ENCODE data around the gene GULP1.

GULP1 gene

GRCh38 chr2:188381614-188382013, 89.9 kb downstream of the GULP1 start:
- no peak for DNase-seq

- DNase-seq, result no peak
Observed at GRCh38 chr2:188382107-188382506, 90.4 kb downstream of the GULP1 start.

GRCh38 chr2:188383158-188383557, 91.5 kb downstream of the GULP1 start:
- no peak for DNase-seq

- no peak for DNase-seq
Observed at GRCh38 chr2:188385857-188386256, 94.2 kb downstream of the GULP1 start.

GRCh38 chr2:188388831-188389230, 97.2 kb downstream of the GULP1 start:
- DNase-seq, result no peak

GRCh38 chr2:188391354-188391753, 99.7 kb downstream of the GULP1 start:
- no peak for DNase-seq

- DNase-seq, result no peak
Observed at GRCh38 chr2:188394931-188395472, 103.3 kb downstream of the GULP1 start.

GRCh38 chr2:188395903-188396689, 104.4 kb downstream of the GULP1 start:
- no peak for DNase-seq

- no peak for DNase-seq
Observed at GRCh38 chr2:188399159-188399558, 107.5 kb downstream of the GULP1 start.

GRCh38 chr2:188403676-188404075, 112.0 kb downstream of the GULP1 start:
- DNase-seq, result no peak

GRCh38 chr2:188404341-188405004, 112.8 kb downstream of the GULP1 start:
- DNase-seq, result no peak

GRCh38 chr2:188406414-188406813, 114.7 kb downstream of the GULP1 start:
- no peak for DNase-seq

- DNase-seq, result no peak
Observed at GRCh38 chr2:188410504-188411235, 119.0 kb downstream of the GULP1 start.

GRCh38 chr2:188412190-188412589, 120.5 kb downstream of the GULP1 start:
- no peak for DNase-seq

- DNase-seq, result no peak
Observed at GRCh38 chr2:188414411-188414810, 122.7 kb downstream of the GULP1 start.

- no peak for DNase-seq
Observed at GRCh38 chr2:188414869-188415753, 123.4 kb downstream of the GULP1 start.

- no peak for DNase-seq
Observed at GRCh38 chr2:188415754-188416083, 124.0 kb downstream of the GULP1 start.

- no peak for DNase-seq
Observed at GRCh38 chr2:188416367-188416766, 124.7 kb downstream of the GULP1 start.

GRCh38 chr2:188422726-188423125, 131.1 kb downstream of the GULP1 start:
- no peak for DNase-seq

- DNase-seq, result no peak
Observed at GRCh38 chr2:188425266-188425665, 133.6 kb downstream of the GULP1 start.

- DNase-seq, result no peak
Observed at GRCh38 chr2:188426121-188426520, 134.4 kb downstream of the GULP1 start.

- DNase-seq, result no peak
Observed at GRCh38 chr2:188430705-188431104, 139.0 kb downstream of the GULP1 start.

- DNase-seq, result no peak
Observed at GRCh38 chr2:188434018-188434417, 142.3 kb downstream of the GULP1 start.
